Measurements from ENCODE around the gene RETREG1. TPM values are rescaled to one million over a fixed set of nuclear protein-coding genes. Genes with fewer than 3 reads are reported as not detected.

Gene RETREG1, protein sequence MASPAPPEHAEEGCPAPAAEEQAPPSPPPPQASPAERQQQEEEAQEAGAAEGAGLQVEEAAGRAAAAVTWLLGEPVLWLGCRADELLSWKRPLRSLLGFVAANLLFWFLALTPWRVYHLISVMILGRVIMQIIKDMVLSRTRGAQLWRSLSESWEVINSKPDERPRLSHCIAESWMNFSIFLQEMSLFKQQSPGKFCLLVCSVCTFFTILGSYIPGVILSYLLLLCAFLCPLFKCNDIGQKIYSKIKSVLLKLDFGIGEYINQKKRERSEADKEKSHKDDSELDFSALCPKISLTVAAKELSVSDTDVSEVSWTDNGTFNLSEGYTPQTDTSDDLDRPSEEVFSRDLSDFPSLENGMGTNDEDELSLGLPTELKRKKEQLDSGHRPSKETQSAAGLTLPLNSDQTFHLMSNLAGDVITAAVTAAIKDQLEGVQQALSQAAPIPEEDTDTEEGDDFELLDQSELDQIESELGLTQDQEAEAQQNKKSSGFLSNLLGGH
- 10 to 100 TPM; 22.5 to 73.3 (median 43.6) TPM for total RNA-seq

DNA sequence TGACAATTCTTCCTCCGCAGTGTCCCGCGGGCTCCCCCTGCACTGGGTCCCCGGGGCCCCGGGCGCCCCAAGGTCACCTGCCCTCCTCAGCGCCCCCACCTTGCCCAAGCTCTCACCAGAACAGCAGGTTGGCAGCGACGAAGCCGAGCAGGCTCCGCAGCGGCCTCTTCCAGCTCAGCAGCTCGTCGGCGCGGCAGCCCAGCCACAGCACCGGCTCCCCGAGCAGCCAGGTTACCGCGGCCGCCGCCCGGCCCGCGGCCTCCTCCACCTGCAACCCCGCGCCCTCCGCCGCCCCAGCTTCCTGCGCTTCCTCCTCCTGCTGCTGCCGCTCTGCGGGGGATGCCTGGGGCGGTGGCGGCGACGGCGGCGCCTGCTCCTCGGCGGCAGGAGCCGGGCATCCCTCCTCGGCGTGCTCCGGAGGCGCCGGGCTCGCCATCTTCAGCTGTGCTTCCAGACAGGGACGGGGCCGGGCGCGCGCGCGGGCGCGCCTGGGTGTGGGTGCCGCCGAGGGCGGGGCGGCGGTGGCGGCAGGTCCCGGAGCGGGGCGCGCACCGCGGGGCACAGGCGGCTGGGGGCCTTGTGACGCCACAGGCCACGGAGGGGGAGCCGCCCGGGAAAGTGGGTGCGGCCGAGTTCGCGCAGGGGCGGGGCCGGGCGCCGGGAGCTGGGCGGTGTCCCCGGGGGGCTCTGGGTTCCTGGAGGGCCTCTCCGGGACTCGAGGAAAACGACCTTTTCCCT lies at the start of gene RETREG1:
Gene RETREG1 (minus strand): TSS at position 462 of the 738 bp plus-strand sequence. CDS start 26 bp downstream, at position 436.
- TF ChIP-seq, protein P1, sequence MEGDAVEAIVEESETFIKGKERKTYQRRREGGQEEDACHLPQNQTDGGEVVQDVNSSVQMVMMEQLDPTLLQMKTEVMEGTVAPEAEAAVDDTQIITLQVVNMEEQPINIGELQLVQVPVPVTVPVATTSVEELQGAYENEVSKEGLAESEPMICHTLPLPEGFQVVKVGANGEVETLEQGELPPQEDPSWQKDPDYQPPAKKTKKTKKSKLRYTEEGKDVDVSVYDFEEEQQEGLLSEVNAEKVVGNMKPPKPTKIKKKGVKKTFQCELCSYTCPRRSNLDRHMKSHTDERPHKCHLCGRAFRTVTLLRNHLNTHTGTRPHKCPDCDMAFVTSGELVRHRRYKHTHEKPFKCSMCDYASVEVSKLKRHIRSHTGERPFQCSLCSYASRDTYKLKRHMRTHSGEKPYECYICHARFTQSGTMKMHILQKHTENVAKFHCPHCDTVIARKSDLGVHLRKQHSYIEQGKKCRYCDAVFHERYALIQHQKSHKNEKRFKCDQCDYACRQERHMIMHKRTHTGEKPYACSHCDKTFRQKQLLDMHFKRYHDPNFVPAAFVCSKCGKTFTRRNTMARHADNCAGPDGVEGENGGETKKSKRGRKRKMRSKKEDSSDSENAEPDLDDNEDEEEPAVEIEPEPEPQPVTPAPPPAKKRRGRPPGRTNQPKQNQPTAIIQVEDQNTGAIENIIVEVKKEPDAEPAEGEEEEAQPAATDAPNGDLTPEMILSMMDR (IDR thresholded peaks at IDR 0.05): no peak
- DNase-seq (ENCODE audit: low spot score) (peak; percentile 27), ATAC-seq (ENCODE audit: low FRiP score) (peak; percentile 80)

DNA sequence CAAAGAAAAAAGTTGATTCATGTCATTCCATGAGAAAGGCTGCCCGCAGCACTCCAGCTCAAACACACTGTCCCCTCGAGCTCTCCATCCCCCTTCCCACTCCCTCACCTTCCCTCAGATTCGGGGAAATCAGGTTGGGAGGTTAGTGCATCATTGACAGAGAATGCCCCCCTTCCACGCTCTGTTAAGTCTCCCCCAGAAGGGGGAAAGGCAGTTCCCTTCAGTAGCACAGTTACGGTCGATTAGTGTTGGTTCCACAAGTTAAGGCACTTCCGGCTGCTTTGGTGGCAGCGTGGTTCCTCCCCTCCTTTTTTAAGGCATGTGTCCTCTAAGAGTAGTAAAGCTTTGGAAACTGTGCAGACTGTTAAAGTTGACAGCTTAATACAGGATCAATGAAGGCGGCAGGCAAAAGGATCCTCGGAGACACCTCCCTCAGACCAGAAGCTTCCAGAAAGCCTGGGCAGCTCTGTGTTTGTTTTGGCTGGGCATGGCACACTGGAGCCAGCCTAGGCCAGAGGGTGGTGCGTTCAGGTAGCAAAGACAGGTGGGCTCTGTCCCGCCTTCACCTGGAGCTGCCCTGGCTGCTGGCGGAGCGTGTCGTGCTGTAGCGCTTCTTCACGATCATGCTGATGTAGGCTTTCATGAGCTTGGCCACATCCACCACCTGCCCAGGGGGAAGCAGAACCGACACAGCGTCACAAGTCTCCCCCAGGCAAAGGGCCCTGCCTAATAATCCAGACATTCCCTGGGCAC lies 49.5 kb upstream of the RETREG1 start:
- peak; percentile 10 for ATAC-seq (ENCODE audit: low FRiP score)
- no peak for DNase-seq (ENCODE audit: low spot score)
- TF ChIP-seq, protein P1 (IDR thresholded peaks at IDR 0.05): no peak

DNA sequence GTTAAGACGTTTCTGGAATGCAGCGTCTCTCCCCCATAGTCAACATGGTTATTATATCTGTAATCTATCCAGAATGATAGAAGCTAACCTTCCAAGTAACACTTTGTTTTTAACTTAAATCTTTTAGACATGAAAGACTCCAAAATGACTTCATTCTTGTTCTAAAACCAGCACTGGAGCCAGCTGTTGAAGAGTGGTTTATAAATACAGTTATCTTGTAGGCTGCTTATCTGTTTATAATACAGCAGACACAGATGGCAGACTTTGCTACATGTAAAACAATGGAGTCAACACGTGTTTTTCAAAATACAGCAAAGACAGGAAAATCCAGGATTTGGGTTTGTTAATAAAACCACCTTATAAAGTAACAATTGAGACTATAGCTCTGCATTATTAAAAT lies 48.8 kb upstream of the RETREG1 start:
- TF ChIP-seq, protein P1 (IDR thresholded peaks at IDR 0.05): no peak
- ATAC-seq (ENCODE audit: low FRiP score) (no peak), DNase-seq (ENCODE audit: low spot score) (no peak)

DNA sequence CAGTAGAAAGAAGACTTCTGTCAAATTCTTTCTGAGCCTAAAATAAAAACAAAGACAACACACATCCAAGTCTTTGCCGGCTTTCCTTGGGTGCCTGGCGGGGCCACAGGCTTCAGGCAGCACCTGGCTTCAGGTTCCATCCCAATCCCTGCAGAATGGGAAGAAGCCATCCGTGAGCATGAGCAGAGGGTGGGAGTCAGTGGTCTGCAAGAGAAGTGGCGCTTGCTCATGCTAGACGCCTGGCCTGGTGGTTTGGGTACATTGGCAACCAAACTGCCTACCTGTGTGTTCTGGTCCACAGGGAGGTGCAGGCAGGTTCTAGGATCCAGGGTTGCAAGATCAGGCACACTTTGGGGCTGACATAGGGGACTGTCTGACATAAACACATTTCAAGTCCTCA lies 47.6 kb upstream of the RETREG1 start:
- TF ChIP-seq, protein P1 (IDR thresholded peaks at IDR 0.05): no peak
- DNase-seq (ENCODE audit: low spot score): no peak
- ATAC-seq (ENCODE audit: low FRiP score): no peak

DNA sequence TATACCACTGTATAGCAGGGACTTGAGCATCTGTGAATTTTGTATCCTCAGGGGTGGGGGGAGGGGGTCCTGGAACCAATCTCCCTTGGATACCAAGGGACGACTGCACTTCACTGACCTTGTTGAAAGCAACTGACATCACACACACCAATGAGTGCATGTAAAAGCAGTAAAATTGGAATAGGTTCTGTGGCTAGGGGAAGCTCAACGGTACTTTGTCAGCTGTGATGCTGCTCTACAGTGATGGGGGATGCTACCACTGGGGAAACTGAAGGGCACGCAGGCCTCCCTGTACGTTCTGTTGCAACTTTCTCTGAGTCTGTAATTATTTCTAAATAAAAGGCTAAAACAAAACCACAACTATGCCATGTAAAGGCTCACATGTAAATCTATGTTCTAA lies 47.0 kb upstream of the RETREG1 start:
- ATAC-seq (ENCODE audit: low FRiP score): no peak
- no peak for DNase-seq (ENCODE audit: low spot score)
- TF ChIP-seq, protein P1 (IDR thresholded peaks at IDR 0.05): no peak

DNA sequence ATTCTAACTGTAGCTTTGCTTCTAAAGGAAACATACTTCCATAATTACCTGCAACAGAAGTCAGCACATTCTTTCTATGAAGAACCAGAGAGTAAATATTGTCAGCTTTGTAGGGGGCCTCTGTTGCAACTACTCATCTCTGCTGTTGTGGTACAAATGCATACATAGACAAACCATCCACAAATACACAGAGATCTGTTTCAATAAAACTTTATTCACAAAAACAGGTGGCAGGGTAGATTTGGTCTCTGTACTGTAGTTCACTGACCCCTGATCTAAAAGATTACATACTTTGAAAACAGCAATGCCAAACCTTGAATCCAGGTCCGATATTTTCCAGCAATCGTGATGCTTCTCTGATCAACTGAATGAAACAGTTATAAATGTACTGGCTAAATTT lies 44.9 kb upstream of the RETREG1 start:
- TF ChIP-seq, protein P1 (IDR thresholded peaks at IDR 0.05): no peak
- ATAC-seq (ENCODE audit: low FRiP score) (no peak), DNase-seq (ENCODE audit: low spot score) (no peak)

Data from omental fat pad (tissue), 4 donors.